Neural cell (in vitro differentiated cells): ENCODE data around the gene TIE1. TPM values are rescaled to one million over a fixed set of nuclear protein-coding genes. Genes with fewer than 3 reads are reported as not detected.

Experiments used
- H2AFZ ChIP-seq: fragments of 200-600, 300-800 bp; sonication (generic), shearing (Covaris generic); 2 replicates; pipeline ENCODE4 v1.6.0; 2014; ENCODE audit warnings: low read depth, mild to moderate bottlenecking, antibody characterized with exemption, low read length, moderate library complexity
- H3F3A ChIP-seq: fragments of 200-600 bp; shearing (Covaris generic); 2 replicates; pipeline ENCODE4 v1.6.1; 2016; ENCODE audit warnings: mild to moderate bottlenecking, moderate library complexity, mixed read lengths, antibody characterized with exemption, low read length; ENCODE audit not compliant: insufficient read depth, poor library complexity, severe bottlenecking
- H3K27ac ChIP-seq: fragments of 200-600, 300-800 bp; sonication (generic), shearing (Covaris generic); 2 replicates; pipeline ENCODE4 v1.5.1; 2014; ENCODE audit warnings: mild to moderate bottlenecking, low read length, moderate library complexity
- H3K27me3 ChIP-seq: fragments of 300-800, 200-600 bp; sonication (generic), shearing (Covaris generic); 2 replicates; pipeline ENCODE4 v1.6.0; 2014; ENCODE audit warnings: mild to moderate bottlenecking, low read depth, low read length, moderate library complexity; ENCODE audit not compliant: insufficient read depth
- H3K36me3 ChIP-seq: fragments of 300-800, 200-600 bp; sonication (generic), shearing (Covaris generic); 2 replicates; pipeline ENCODE4 v1.5.1; 2014; ENCODE audit warnings: mild to moderate bottlenecking, antibody characterized with exemption, low read length, moderate library complexity; ENCODE audit not compliant: insufficient read depth
- H3K4me2 ChIP-seq: fragments of 300-800, 200-600 bp; sonication (generic), shearing (Covaris generic); 2 replicates; pipeline ENCODE4 v1.6.0; 2014; ENCODE audit warnings: mild to moderate bottlenecking, low read length
- H3K4me3 ChIP-seq: fragments of 300-800, 200-600 bp; sonication (generic), shearing (Covaris generic); 2 replicates; pipeline ENCODE4 v1.5.1; 2014; ENCODE audit warnings: mild to moderate bottlenecking, low read length, moderate library complexity
- H3K79me2 ChIP-seq: fragments of 200-600 bp; shearing (Covaris generic); replicated peaks from 2 replicates; pipeline ENCODE4 v1.6.0; 2014; ENCODE audit warnings: mild to moderate bottlenecking, low read length, moderate library complexity; ENCODE audit not compliant: insufficient read depth
- H3K9ac ChIP-seq: fragments of 300-800, 200-600 bp; sonication (generic), shearing (Covaris generic); 2 replicates; pipeline ENCODE4 v1.6.1; 2016; ENCODE audit warnings: mild to moderate bottlenecking, low read length, mixed read lengths
- H3K9me2 ChIP-seq: fragments of 200-600 bp; shearing (Covaris generic); 2 replicates; pipeline ENCODE4 v1.6.1; 2016; ENCODE audit warnings: mild to moderate bottlenecking, low read length, mixed read lengths; ENCODE audit not compliant: insufficient read depth
- H3K9me3 ChIP-seq: fragments of 200-600, 300-800 bp; sonication (generic), shearing (Covaris generic); 2 replicates; pipeline ENCODE4 v1.6.1; 2016; ENCODE audit warnings: mild to moderate bottlenecking, mixed run types, low read length, moderate library complexity, mixed read lengths
- H4K20me1 ChIP-seq: fragments of 200-600 bp; shearing (Covaris generic); 2 replicates; pipeline ENCODE4 v1.6.1; 2016; ENCODE audit warnings: mild to moderate bottlenecking, mixed run types; ENCODE audit not compliant: insufficient read depth
- CTCF ChIP-seq: fragments of 450-650 bp; IDR thresholded peaks from 2 replicates; pipeline ENCODE4 v1.5.1; 2014; ENCODE audit warnings: antibody characterized with exemption, mild to moderate bottlenecking, moderate library complexity; ENCODE audit not compliant: poor library complexity, severe bottlenecking
- EP300 ChIP-seq: fragments of 450-650 bp; conservative IDR thresholded peaks from 2 replicates; pipeline ENCODE4 v1.6.1; 2014; ENCODE audit warnings: antibody characterized with exemption, mild to moderate bottlenecking, moderate library complexity; ENCODE audit not compliant: poor library complexity, severe bottlenecking
- EZH2 ChIP-seq: fragments of 200-600, 300-800 bp; shearing (Covaris generic), sonication (generic); IDR thresholded peaks from 2 replicates; pipeline ENCODE4 v1.6.1; 2014; ENCODE audit warnings: antibody characterized with exemption, low read length, borderline replicate concordance, mild to moderate bottlenecking; ENCODE audit not compliant: insufficient read depth, poor library complexity, severe bottlenecking
- MXI1 ChIP-seq: fragments of 450-650 bp; conservative IDR thresholded peaks from 2 replicates; pipeline ENCODE4 v1.6.1; 2014; ENCODE audit warnings: antibody characterized with exemption, mild to moderate bottlenecking; ENCODE audit not compliant: poor library complexity, severe bottlenecking
- POLR2AphosphoS5 ChIP-seq: IDR thresholded peaks from 2 replicates; pipeline ENCODE4 v1.6.1; 2012
- RAD21 ChIP-seq: fragments of 450-650 bp; conservative IDR thresholded peaks from 2 replicates; pipeline ENCODE4 v1.6.1; 2014; ENCODE audit warnings: antibody characterized with exemption, mild to moderate bottlenecking, moderate library complexity
- REST ChIP-seq: IDR thresholded peaks from 2 replicates; pipeline ENCODE4 v1.6.1; 2012; ENCODE audit warnings: borderline replicate concordance
- SMC3 ChIP-seq: fragments of 450-650 bp; conservative IDR thresholded peaks from 2 replicates; pipeline ENCODE4 v1.6.1; 2014; ENCODE audit warnings: antibody characterized with exemption, mild to moderate bottlenecking, moderate library complexity; ENCODE audit not compliant: poor library complexity
- TAF1 ChIP-seq: IDR thresholded peaks from 2 replicates; pipeline ENCODE4 v1.6.1; 2012; ENCODE audit warnings: low read depth
- polyA plus RNA-seq: library from polyadenylated mRNA; depleted of rRNA; stranded (reverse); fragments of >200 nt; gene quantifications from 2 replicates; pipeline ENCODE4 v1.2.3, GENCODE V29; 2014

The TIE1 gene
- polyA plus RNA-seq, 1 donor from 2014 or later, result not detected

- H3K27me3 ChIP-seq, result no peaks in the 10 kb centered on the region
- TF ChIP-seq EZH2, result no peak
- no peak for TF ChIP-seq REST
- no peak for TF ChIP-seq TAF1
- no peak for TF ChIP-seq EP300
- no peak for TF ChIP-seq RAD21
- no peak for TF ChIP-seq CTCF
- TF ChIP-seq SMC3, result no peak
- TF ChIP-seq MXI1, result no peak
- TF ChIP-seq POLR2AphosphoS5, result no peak
- H3F3A ChIP-seq, result no peaks in the 10 kb centered on the region
- H4K20me1 ChIP-seq, result no peaks in the 10 kb centered on the region
- no peak overlapping the region for H2AFZ ChIP-seq
- H3K4me2 ChIP-seq, result no peak overlapping the region
- H3K9ac ChIP-seq, result no peak overlapping the region
- no peaks in the 10 kb centered on the region for H3K79me2 ChIP-seq
- H3K4me3 ChIP-seq, result no peak overlapping the region
- no peaks in the 10 kb centered on the region for H3K36me3 ChIP-seq
- H3K9me3 ChIP-seq, result no peaks in the 10 kb centered on the region
- no peaks in the 10 kb centered on the region for H3K9me2 ChIP-seq
- H3K27ac ChIP-seq, result no peak overlapping the region
These were observed 13.5 kb downstream of the TIE1 start for GRCh38 chr1:43314233-43314632.

DNA sequence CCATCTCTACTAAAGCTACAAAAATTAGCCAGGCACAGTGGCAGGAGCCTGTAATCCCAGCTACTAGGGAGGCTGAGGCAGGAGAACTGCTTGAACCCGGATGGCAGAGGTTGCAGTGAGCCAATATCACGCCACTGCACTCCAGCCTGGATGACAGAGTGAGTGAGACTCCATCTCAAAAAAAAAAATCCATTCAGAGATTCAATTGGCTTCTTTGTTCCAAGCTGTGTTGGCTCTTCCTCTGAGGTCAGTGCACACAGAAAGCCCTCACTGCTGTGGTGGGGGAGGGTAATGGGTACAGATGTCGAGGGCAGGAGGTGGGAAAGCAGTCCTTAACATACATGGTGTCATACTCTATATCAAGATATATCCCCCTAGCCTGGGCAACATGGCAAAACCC is 14.7 kb downstream of the TIE1 start:
- no peaks in the 10 kb centered on the region for H3K27me3 ChIP-seq
- no peak overlapping the region for H2AFZ ChIP-seq
- no peaks in the 10 kb centered on the region for H4K20me1 ChIP-seq
- no peak overlapping the region for H3K4me2 ChIP-seq
- H3K27ac ChIP-seq, result no peak overlapping the region
- no peaks in the 10 kb centered on the region for H3K9me2 ChIP-seq
- TF ChIP-seq RAD21 (no peak), TAF1 (no peak), EZH2 (no peak), CTCF (no peak)
- H3K9me3 ChIP-seq, result no peaks in the 10 kb centered on the region
- H3K9ac ChIP-seq, result no peak overlapping the region
- no peaks in the 10 kb centered on the region for H3K36me3 ChIP-seq
- no peaks in the 10 kb centered on the region for H3F3A ChIP-seq
- H3K79me2 ChIP-seq, result no peaks in the 10 kb centered on the region
- no peak overlapping the region for H3K4me3 ChIP-seq
